Measurements from ENCODE around the gene DHFR. TPM values are rescaled to one million over a fixed set of nuclear protein-coding genes. Genes with fewer than 3 reads are reported as not detected.

Gene DHFR
- 40.0 and 42.7 TPM in 2 replicates for total RNA-seq (2014; rRNA removed; shearing (Covaris generic))
- 59.0 and 60.8 TPM in 2 replicates for polyA plus RNA-seq (2015; cell fraction: cytosol; rRNA removed)
- polyA plus RNA-seq (2015; cell fraction: nucleus; rRNA removed) = 41.7 and 55.9 TPM in 2 replicates

GRCh38 chr5:80654391-80655230, at the start of gene DHFR, which contains the start of gene MSH3:
DHFR (minus strand) TSS chr5:80654983; CDS start chr5:80654489, 494 bp downstream.
MSH3 (plus strand) TSS chr5:80654652; CDS start chr5:80654728, 76 bp downstream.
- in situ Hi-C loops (cut with HindIII; ENCODE audit: low pct_unique_long_range_greater_than_20kb, low sequenced_read_pairs) = no loop called here
- DNase-seq (ENCODE audit: low read depth, low spot score) = peak; percentile 92

DNA sequence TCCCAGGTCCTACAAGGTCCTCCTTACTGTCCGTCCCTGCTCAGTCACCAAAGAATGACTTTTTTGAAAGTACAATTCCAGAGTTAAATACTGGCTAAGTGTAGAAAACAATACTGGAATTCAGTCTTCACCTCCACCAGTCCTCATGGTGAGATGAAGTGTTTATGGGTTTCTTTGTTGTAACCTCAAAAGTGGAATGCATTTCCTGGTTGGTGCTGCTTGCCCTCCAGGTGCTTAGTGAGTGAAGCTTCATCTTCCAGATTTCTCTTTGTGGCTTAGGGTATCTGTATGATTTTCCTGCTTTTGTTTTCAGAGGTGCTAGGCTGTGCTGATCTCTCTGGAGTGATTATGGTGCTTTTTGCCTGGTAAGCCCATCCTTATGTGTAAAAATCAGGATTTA, 49.4 kb upstream of the DHFR start:
- in situ Hi-C loops (cut with HindIII; ENCODE audit: low pct_unique_long_range_greater_than_20kb, low sequenced_read_pairs) = no loop called here
- no peak for DNase-seq (ENCODE audit: low read depth, low spot score)

DNA sequence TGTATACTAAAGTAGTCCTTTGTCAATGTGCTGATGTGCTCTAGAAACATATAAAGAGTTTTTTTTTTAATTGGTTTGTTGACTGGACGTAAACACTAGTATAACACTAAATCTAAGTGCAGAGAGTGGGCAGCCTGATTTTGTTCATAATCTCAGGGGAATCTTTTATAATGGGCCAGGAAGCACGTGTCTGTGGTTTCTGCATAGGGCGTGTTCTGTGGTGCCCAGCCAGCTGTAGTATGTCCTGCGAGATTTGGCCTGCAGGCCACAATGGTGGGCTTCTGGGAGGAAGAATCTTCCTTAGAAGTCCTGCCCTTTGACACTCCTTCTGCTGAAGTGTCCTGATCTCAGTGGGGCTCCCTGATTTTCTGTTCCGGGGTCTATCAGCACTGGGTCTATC, 49.0 kb upstream of the DHFR start:
- no peak for DNase-seq (ENCODE audit: low read depth, low spot score)
- in situ Hi-C loops (cut with HindIII; ENCODE audit: low pct_unique_long_range_greater_than_20kb, low sequenced_read_pairs) = no loop called here

GRCh38 chr5:80703291-80703690, 48.5 kb upstream of the DHFR start:
- in situ Hi-C loops (cut with HindIII; ENCODE audit: low pct_unique_long_range_greater_than_20kb, low sequenced_read_pairs) = no loop called here
- no peak for DNase-seq (ENCODE audit: low read depth, low spot score)

DNA sequence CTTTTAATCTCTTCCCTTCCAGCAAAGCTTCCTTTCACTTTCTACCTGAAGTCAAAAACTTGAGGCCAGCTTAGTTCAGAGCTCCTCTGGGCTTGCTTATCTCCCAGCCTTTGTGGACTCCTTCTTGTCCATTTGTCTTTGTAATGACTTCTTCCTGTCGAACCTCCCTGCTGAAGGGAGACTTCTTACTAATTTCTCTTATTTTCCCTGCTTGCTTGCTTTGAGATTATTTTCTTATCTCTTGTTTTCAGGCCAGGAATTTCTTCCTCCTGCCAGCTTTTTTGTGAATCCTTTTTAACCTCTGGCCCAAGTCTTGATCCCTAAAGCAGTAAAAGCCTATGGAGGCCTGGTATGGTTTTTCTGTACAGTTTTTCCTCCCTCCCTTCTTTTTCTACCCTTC, 46.8 kb upstream of the DHFR start:
- in situ Hi-C loops (cut with HindIII; ENCODE audit: low pct_unique_long_range_greater_than_20kb, low sequenced_read_pairs) = no loop called here

GRCh38 chr5:80698369-80698768, 43.6 kb upstream of the DHFR start:
- no peak for DNase-seq (ENCODE audit: low read depth, low spot score)
- in situ Hi-C loops (cut with HindIII; ENCODE audit: low pct_unique_long_range_greater_than_20kb, low sequenced_read_pairs) = no loop called here

More for the DNA sequence above, 46.8 kb upstream of the DHFR start:
- no peak for DNase-seq (ENCODE audit: low read depth, low spot score)

DNA sequence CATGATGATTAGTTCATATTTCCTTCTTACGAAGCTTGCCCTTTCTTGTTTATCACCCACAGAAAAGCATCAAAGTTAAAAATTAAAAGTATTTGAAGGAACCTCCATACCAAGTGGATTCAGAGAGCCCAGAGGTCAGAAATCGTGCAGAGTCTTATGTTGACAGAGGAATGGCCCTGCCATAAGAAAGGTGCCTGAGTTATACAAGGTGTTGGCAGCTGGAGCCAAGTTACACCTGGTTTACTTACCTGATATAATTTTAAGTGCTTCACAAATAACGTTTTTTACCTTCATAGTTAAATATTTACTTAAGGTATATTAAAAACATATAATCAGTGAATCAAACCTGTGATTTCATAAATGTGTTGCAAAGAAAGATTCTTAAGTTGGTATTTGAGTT, 42.3 kb upstream of the DHFR start:
- in situ Hi-C loops (cut with HindIII; ENCODE audit: low pct_unique_long_range_greater_than_20kb, low sequenced_read_pairs) = no loop called here
- DNase-seq (ENCODE audit: low read depth, low spot score) = no peak

DNA sequence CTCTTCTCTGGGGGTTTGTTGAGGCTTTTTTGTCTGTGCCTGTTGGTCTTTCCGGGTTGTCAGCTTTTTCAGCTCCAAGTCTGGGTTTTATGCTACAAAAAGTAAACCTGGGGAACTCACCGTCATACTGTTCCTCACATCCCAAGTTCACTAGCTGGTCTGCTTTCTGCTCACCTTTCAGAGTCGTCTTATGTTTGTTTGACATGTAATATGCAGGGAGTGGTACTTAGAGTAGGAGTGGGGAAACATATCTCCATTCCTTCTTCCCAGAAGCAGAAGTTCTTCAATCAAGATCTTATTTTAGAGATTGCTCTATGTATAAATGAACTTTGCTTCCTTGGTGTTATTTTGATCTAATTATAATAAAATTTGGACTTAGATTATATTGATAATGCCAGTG, 41.7 kb upstream of the DHFR start:
- in situ Hi-C loops (cut with HindIII; ENCODE audit: low pct_unique_long_range_greater_than_20kb, low sequenced_read_pairs) = no loop called here
- DNase-seq (ENCODE audit: low read depth, low spot score) = no peak

DNA sequence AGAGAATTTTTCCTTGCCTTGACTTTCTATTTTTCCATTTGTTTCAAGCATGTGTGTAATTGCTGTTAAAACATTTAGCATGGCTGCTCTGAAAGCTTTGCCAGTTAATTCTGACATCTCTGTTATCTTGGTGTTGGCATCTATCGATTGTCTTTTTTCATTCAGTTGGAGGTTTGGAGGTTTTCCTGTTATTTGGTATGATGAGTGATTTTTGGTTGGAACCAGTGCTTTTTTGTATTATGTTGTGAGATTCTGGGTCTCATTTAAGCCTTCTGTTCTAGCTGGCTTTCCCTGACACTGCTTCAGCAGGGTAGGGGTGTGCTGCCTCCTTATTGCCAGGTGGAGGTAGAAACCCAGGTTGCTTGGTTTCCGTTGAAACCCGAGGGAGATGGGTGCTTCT, 40.9 kb upstream of the DHFR start:
- in situ Hi-C loops (cut with HindIII; ENCODE audit: low pct_unique_long_range_greater_than_20kb, low sequenced_read_pairs) = no loop called here
- no peak for DNase-seq (ENCODE audit: low read depth, low spot score)

DNA sequence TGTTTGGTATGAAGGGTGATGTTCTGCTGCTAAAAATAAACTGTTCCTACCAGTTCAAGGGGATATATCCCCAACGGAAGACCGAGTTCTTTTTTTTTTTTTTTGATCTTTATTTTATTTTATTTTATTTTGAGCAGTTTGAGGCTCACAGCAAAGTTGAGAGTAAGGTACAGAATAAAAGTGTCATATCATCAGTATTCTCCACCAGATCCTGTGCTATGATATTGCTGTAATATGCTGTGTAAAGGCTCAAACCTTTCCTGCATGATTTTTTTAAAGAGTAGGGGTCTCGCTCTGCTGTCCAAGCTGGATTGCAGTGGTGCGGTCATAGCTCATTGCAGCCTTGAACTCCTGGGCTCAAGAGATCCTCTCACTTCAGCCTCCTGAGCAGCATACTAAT, 34.8 kb upstream of the DHFR start:
- in situ Hi-C loops (cut with HindIII; ENCODE audit: low pct_unique_long_range_greater_than_20kb, low sequenced_read_pairs) = no loop called here
- no peak for DNase-seq (ENCODE audit: low read depth, low spot score)

DNA sequence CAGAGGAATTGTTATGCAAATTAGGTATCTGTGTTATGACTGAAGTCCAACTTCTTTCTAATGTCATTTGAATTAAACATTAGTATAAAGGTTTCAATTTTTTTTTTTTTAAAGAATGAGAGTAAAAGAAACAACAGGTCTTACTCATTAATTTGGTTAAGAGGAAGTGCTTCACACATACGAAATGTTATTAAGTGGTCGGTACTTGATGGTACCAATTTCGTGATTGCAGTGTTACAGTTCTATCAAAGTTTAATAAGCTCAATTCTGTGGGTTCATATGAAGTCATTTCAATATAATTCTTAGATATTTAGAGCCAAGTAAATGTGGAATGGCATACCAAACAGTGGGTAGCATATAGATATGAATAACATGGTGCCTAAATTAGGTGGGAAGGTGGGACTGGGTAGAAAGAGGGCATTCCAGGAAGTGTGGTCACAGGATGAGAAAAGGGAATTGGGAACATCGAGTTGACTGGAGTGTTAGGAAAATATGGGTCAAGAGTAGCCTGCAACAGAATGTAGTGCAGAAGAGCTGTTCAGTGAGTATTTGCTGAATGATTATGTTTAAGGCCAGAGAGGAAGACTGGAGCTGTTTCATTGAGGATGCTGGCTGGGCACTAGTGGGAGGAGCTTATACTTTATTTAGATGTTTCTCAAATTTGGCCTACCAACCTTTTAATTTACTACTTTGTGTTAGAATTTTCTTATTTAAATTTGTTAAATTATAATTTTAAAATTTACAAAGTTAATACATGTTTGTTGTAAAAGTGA, 34.1 kb upstream of the DHFR start:
- in situ Hi-C loops (cut with HindIII; ENCODE audit: low pct_unique_long_range_greater_than_20kb, low sequenced_read_pairs) = no loop called here
- no peak for DNase-seq (ENCODE audit: low read depth, low spot score)

DNA sequence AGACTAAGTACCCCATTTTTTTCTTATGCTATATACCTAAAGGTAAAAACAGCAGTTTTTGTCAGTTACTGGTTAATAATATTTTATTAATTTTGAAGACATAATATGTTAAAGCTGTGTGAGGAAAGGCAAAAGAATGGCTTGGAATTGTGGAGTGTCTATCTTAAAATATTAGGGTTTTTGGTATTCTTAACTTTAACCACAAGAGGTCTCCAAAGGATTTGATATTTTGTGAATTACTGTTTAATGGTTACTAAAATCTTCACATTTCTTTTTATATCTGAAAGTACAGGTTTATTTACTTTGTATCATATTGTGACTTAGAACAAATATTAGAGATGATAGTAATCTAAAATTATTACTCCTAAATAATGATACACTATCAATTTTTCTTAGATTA, 32.0 kb upstream of the DHFR start:
- DNase-seq (ENCODE audit: low read depth, low spot score) = peak; percentile 55
- in situ Hi-C loops (cut with HindIII; ENCODE audit: low pct_unique_long_range_greater_than_20kb, low sequenced_read_pairs) = no loop called here

GRCh38 chr5:80676706-80677105, 21.9 kb upstream of the DHFR start:
- in situ Hi-C loops (cut with HindIII; ENCODE audit: low pct_unique_long_range_greater_than_20kb, low sequenced_read_pairs) = no loop called here
- DNase-seq (ENCODE audit: low read depth, low spot score) = no peak

DNA sequence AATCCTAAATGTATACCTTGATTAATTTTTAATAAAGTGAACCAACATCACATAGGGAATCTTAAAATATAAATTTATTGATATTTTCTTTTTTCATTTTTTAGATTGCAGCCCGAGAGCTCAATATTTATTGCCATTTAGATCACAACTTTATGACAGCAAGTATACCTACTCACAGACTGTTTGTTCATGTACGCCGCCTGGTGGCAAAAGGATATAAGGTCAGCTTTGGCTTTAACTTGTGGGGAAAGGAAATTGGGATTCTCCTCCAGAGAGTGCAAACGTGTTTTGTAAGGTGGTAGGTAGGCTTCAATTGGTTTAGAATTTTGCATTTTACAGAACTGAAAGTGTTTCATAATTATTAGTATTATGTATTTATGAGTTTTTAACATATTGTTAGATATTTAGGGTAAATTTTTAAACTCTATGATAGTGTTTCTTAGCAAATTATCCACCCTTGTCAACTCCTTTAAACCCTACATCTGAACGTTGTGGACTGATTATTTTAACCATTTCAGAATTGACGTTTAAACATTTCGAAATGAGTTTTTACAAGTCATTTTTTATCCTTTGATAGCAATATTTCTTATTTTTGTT, 17.5 kb upstream of the DHFR start:
- peak; percentile 89 for DNase-seq (ENCODE audit: low read depth, low spot score)
- in situ Hi-C loops (cut with HindIII; ENCODE audit: low pct_unique_long_range_greater_than_20kb, low sequenced_read_pairs) = no loop called here

DNA sequence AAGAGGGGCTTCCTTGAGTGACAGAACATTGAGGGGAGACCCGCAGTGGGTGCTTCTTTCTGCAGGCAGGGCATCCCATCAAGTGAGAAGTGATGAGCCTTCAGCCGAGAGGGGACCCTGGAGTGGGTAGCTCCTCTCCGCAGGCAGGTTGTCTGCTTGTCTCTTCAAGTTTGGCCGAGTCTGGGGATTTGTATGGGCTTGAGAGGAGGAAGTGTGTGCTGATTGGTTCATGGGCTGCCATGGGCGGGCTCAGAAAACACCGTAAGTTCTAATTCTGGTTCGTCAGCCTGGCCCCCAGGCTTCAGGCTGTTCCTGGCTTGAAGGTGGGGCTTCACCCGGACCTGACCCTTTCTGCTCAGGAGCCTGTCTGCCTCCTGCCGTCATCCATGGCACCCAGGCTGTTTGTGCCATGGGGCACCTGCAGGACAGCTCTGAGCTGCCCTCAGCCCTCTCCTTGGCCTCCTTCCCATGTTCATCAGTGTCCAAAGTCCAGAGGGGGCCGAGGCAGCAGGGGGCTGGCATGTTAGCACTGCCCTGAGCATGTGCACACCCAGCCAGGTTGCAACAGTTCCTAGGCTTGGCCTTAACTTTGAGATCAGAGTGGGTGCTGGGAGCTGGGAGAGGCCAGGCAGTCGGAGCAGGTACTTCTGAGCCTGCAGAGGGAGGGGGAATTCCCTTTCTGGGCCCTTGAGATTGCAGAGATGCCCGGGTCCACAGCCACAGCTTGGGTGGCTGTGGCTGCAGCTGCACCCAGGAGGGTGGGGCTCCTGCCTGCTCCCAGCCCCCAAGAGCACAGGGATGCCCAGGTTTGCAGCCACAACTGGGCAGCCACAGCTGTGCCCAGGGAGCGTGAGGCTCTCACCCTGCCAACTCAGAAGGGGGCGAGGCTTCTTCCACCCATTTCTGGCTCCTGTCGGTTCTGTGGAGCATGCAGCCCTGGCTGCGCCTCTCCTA, 13.5 kb upstream of the DHFR start:
- DNase-seq (ENCODE audit: low read depth, low spot score) = no peak
- in situ Hi-C loops (cut with HindIII; ENCODE audit: low pct_unique_long_range_greater_than_20kb, low sequenced_read_pairs) = no loop called here

DNA sequence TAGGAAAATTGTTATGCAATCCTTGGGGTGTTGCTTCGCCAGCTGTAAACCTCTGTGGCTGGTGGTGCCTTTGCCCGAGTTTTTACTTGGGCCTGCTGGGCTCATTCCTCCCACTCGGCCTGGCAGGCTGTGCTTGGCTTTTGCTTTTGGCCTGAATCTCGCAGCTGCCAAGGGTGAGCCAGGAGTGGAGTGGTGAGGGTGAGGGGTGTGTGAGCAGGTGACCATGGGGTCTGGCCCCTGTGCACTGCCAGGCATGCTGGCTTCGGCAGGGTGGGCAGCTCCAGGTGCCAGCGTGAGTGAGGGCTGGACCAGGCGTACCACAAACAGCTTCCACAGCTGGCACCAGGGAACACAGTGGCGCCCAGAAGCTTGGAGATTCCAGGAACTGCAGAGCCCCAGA, 12.6 kb upstream of the DHFR start:
- no peak for DNase-seq (ENCODE audit: low read depth, low spot score)
- in situ Hi-C loops (cut with HindIII; ENCODE audit: low pct_unique_long_range_greater_than_20kb, low sequenced_read_pairs) = no loop called here

GRCh38 chr5:80665057-80665456, 10.3 kb upstream of the DHFR start:
- in situ Hi-C loops (cut with HindIII; ENCODE audit: low pct_unique_long_range_greater_than_20kb, low sequenced_read_pairs) = no loop called here
- DNase-seq (ENCODE audit: low read depth, low spot score) = no peak

Measured in SK-MEL-5 (cell line).